ENCODE data around the gene SMG7. TPM values are rescaled to one million over a fixed set of nuclear protein-coding genes. Genes with fewer than 3 reads are reported as not detected.

Gene SMG7
- total and polyA plus RNA-seq, 4 donors, result 30.5 to 75.6 (median 55.9) TPM

DNA sequence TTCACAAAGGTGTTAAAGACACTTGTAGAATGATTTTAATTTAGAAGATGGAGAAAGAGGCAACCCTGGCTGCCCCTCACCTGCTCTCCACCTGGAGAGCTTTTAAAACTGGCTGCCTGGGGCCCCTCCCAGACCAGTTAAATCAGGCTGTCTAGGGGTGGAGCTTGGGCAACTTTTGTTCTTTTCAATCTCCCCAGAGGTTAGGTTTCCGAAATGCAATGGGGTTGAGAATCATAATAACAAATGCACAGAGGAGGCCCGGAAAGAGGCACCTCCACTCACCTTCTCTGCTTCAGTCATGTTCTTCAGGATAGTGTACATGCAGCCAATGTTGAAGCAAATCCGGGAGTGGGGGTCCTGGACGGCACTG is 117.6 kb downstream of the SMG7 start:
- H3K4me1 ChIP-seq (ENCODE audit: control insufficient read depth, insufficient read depth, low read length), result peaks cover 4% of the 10 kb centered on the region
- WGBS (ENCODE audit: insufficient coverage), result 78% methylated on average over 2 of the region's 4 CpGs

DNA sequence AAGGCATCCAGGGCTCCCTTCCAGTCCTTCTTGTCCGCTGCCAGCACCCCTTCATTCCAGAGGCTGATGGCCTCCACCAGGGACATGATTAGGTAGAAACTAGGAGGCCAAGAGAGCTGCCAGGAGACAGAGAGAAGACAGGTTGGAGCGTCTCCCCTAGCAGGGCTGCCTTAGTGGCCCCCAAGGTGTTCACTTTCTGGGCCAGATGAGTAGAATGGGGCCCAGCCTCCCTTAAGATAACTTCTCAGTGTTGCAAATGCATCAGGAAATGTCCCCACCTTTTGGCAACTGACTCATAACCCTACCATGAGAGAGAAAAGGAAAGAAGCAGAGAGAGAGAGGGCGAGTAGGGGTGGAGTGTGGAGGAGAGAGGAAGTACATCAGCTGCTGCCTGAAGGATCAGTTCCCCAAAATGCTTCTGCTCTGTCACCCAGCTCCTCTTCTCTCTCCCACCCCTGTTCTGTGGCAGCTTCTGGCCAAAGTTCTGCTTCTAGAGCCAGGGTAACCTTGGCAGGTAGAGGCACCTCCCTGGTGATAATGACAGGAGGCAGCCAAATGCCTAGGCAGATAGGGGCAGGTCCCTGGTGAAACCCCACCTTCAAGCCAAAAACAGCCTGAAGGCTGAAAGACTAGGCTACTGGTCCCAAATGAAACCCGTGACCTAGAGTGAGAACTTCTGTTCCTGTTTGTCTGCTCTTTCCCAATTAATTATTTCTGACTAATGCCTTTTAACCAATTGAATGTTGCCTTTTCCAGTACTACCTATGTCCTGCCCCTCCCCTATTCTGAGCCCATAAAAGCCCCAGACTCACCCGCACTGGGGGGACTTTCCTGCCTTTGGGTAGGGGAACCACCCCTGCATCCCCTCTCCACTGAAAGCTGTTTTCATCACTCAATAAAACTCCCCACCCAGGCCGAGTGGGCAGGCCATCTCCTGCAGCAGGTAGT is 118.2 kb downstream of the SMG7 start, which contains the start of gene NCF2:
TSS of gene NCF2 (minus strand) at position 216 of the 948 bp plus-strand sequence. CDS start at position 86, 130 bp downstream.
- H3K4me3 ChIP-seq (ENCODE audit: low read depth, low read length), result no peak within 1 kb of the TSS
- no peak within 1 kb of the TSS for H3K27ac ChIP-seq (ENCODE audit: low read depth, low read length)
- no peak for DNase-seq (ENCODE audit: low read depth in 4 of 6, low spot score in 6 of 6)
- H3K9me3 ChIP-seq (ENCODE audit: control insufficient read depth, insufficient read depth, low read length), result no peaks in the 10 kb centered on the region
- no peaks in the 10 kb centered on the region for H3K36me3 ChIP-seq (ENCODE audit: control insufficient read depth, insufficient read depth, low read length)
- H3K27me3 ChIP-seq (ENCODE audit: control insufficient read depth, insufficient read depth, low read length), result no peaks in the 10 kb centered on the region
- H3K4me1 ChIP-seq (ENCODE audit: control insufficient read depth, insufficient read depth, low read length), result peaks cover 4% of the 10 kb centered on the region
- WGBS (ENCODE audit: insufficient coverage), result 69% methylated on average over 5 of the region's 6 CpGs

More for the DNA sequence above, 117.6 kb downstream of the SMG7 start:
- Histone ChIP-seq H3K27ac (ENCODE audit: low read depth, low read length) (no peak overlapping the region), H3K4me3 (ENCODE audit: low read depth, low read length) (no peak overlapping the region), H3K9me3 (ENCODE audit: control insufficient read depth, insufficient read depth, low read length) (no peaks in the 10 kb centered on the region), H3K27me3 (ENCODE audit: control insufficient read depth, insufficient read depth, low read length) (no peaks in the 10 kb centered on the region), H3K36me3 (ENCODE audit: control insufficient read depth, insufficient read depth, low read length) (no peaks in the 10 kb centered on the region)
- DNase-seq (ENCODE audit: low read depth in 4 of 6, low spot score in 6 of 6), result no peak

DNA sequence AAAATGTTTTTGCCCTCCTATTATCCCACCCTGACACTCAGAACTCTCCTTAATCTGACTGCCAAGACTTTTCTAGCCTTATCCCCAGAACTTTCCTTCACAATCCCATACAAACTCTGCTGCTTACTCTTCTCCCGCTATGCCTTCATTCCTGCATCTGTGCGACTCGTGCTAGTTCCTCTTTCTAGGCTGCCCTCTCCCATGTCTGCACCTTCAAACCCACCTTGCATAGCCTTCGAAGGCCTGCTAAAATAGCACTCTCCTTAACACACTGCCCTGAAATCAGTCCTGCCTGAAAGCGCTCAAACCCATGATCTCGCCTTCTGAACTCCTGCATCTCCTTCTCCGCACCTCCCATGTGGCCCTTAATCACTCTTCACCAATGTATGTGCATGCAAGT is 120.4 kb downstream of the SMG7 start:
- H3K27me3 ChIP-seq (ENCODE audit: control insufficient read depth, insufficient read depth, low read length), result no peaks in the 10 kb centered on the region
- H3K36me3 ChIP-seq (ENCODE audit: control insufficient read depth, insufficient read depth, low read length), result no peaks in the 10 kb centered on the region
- no peaks in the 10 kb centered on the region for H3K9me3 ChIP-seq (ENCODE audit: control insufficient read depth, insufficient read depth, low read length)
- 93% methylated on average over 7 of the region's 7 CpGs for WGBS (ENCODE audit: insufficient coverage)
- H3K4me1 ChIP-seq (ENCODE audit: control insufficient read depth, insufficient read depth, low read length), result peaks cover 5% of the 10 kb centered on the region
- H3K27ac ChIP-seq (ENCODE audit: low read depth, low read length), result no peak overlapping the region
- DNase-seq (ENCODE audit: low read depth in 4 of 6, low spot score in 6 of 6), result no peak
- H3K4me3 ChIP-seq (ENCODE audit: low read depth, low read length), result no peak overlapping the region

DNA sequence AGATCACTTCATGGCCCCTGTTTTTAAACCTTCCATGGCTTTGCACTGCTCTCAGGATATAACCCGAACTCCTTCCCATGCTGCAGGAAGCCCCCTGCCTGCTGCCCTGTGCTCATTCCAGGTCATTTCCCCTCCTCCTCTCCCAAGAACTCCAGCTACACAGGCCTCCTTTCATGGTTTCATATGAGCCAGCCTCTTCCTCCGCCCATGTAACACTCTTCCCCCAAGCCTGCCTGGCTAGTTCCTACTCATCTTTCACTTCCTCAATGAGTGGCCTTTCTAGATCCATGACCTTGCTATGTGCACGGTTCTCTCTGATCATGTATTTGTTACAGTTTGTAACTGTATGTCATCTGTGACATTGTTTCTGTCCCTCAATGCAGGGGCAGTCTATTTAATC is 121.1 kb downstream of the SMG7 start:
- Histone ChIP-seq H3K36me3 (ENCODE audit: control insufficient read depth, insufficient read depth, low read length) (no peaks in the 10 kb centered on the region), H3K27me3 (ENCODE audit: control insufficient read depth, insufficient read depth, low read length) (no peaks in the 10 kb centered on the region), H3K27ac (ENCODE audit: low read depth, low read length) (no peak overlapping the region), H3K4me1 (ENCODE audit: control insufficient read depth, insufficient read depth, low read length) (peaks cover 10% of the 10 kb centered on the region), H3K9me3 (ENCODE audit: control insufficient read depth, insufficient read depth, low read length) (no peaks in the 10 kb centered on the region), H3K4me3 (ENCODE audit: low read depth, low read length) (no peak overlapping the region)
- DNase-seq (ENCODE audit: low read depth in 4 of 6, low spot score in 6 of 6), result no peak
- 81% methylated on average over 2 of the region's 3 CpGs for WGBS (ENCODE audit: insufficient coverage)

DNA sequence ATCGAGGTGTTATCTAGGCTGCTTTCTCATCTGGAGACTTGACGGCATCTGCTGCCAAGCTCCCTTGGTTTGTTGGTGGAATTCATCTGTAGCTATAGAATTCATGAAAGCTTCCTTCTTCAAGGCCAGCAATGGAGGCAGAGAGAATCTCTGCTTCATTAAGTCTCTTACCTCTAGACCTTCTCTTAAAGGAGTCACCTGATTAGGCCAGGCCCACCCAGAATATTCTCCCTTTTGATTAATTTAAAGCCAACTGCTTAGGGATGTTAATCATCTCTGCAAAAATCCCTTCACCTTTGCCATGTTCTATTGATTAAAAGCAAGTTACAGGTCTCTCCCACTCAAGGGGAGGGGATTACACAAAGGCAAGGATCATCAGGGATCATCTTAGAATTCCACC is 123.2 kb downstream of the SMG7 start:
- Histone ChIP-seq H3K36me3 (ENCODE audit: control insufficient read depth, insufficient read depth, low read length) (no peaks in the 10 kb centered on the region), H3K9me3 (ENCODE audit: control insufficient read depth, insufficient read depth, low read length) (no peaks in the 10 kb centered on the region), H3K4me3 (ENCODE audit: low read depth, low read length) (no peak overlapping the region), H3K27me3 (ENCODE audit: control insufficient read depth, insufficient read depth, low read length) (no peaks in the 10 kb centered on the region), H3K4me1 (ENCODE audit: control insufficient read depth, insufficient read depth, low read length) (peaks cover 6% of the 10 kb centered on the region), H3K27ac (ENCODE audit: low read depth, low read length) (no peak overlapping the region)
- no CpG with 5 or more reads among the region's 2 CpGs for WGBS (ENCODE audit: insufficient coverage)
- no peak for DNase-seq (ENCODE audit: low read depth in 4 of 6, low spot score in 6 of 6)

DNA sequence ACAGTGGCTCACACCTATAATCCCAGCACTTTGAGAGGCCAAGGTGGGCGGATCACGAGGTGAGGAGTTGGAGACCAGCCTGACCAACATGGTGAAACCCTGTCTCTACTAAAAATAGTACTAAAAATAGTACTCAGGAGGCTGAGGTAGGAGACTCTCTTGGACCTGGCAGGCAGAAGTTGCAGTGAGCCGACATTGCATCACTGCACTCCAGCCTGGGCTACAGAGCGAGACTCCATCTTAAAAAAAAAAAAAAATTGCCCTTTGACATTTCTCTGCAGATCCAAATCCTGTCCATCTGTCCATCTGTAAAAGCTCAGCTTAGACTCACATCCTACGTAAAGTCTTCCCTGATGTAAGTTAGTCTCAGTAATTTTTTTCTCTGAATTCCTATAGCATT is 124.2 kb downstream of the SMG7 start:
- Histone ChIP-seq H3K4me3 (ENCODE audit: low read depth, low read length) (no peak overlapping the region), H3K36me3 (ENCODE audit: control insufficient read depth, insufficient read depth, low read length) (no peaks in the 10 kb centered on the region), H3K4me1 (ENCODE audit: control insufficient read depth, insufficient read depth, low read length) (peaks cover 6% of the 10 kb centered on the region), H3K27me3 (ENCODE audit: control insufficient read depth, insufficient read depth, low read length) (no peaks in the 10 kb centered on the region), H3K9me3 (ENCODE audit: control insufficient read depth, insufficient read depth, low read length) (no peaks in the 10 kb centered on the region), H3K27ac (ENCODE audit: low read depth, low read length) (no peak overlapping the region)
- WGBS (ENCODE audit: insufficient coverage), result 83% methylated on average over 2 of the region's 5 CpGs
- no peak for DNase-seq (ENCODE audit: low read depth in 4 of 6, low spot score in 6 of 6)

DNA sequence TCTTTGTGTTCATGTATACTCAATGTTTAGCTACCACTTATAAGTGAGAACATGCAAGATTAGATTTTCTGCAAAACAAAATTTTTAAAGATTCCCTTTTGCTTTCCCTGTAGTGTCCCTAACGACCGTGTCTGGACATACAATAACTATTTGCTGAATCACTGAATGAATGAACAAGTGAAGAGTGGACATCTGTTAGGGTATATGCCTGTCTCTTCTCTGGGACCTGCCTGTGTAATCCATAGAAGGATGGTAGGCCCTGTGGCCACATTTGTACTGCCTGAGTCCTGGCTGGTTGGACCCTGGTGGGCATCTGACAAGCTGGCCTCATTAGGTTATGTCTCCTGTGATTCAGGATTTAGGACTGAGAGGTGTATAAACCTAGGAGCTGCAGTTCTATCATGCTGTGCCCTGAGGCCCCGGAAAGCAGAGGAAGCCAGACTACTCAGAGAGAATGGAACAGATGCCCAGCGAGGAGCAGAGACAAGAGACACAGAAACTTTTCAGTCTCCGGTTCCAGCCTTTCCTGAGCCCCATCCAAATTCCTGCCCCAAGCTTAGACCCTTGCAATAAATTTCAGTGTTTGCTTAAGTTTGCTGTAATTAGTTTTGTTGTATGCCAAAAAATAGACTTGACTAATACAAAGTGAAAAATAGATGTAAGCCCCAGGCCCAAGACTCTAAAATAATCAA is 125.5 kb downstream of the SMG7 start:
- peaks cover 6% of the 10 kb centered on the region for H3K4me1 ChIP-seq (ENCODE audit: control insufficient read depth, insufficient read depth, low read length)
- peak in 3 of 6 donors; percentile 18 to 62 (median 19) for DNase-seq (ENCODE audit: low read depth in 4 of 6, low spot score in 6 of 6)
- no peaks in the 10 kb centered on the region for H3K27me3 ChIP-seq (ENCODE audit: control insufficient read depth, insufficient read depth, low read length)
- 17% methylated on average over 2 of the region's 5 CpGs for WGBS (ENCODE audit: insufficient coverage)
- no peaks in the 10 kb centered on the region for H3K9me3 ChIP-seq (ENCODE audit: control insufficient read depth, insufficient read depth, low read length)
- no peak overlapping the region for H3K4me3 ChIP-seq (ENCODE audit: low read depth, low read length)
- no peaks in the 10 kb centered on the region for H3K36me3 ChIP-seq (ENCODE audit: control insufficient read depth, insufficient read depth, low read length)
- H3K27ac ChIP-seq (ENCODE audit: low read depth, low read length), result peak overlapping the region; percentile 33

DNA sequence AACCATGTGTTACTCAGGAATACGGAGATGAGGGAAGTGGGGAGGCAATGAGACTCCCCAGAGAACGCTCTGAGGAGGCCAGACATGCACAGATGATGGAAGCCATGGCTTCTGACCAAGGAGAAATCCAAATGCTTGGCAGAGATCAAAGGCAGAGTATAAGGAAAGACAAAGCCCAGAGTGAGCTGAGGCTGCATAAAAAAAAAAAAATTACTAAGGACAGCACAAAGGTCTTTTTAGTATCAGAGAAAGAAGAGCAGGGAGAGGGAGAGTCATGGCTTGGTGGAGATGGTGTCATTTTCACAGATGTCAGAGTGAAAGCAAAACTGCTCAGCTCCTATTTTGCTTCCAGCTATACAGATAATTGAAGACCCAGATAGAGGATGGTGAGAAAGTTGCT is 126.1 kb downstream of the SMG7 start:
- Histone ChIP-seq H3K4me1 (ENCODE audit: control insufficient read depth, insufficient read depth, low read length) (peaks cover 6% of the 10 kb centered on the region), H3K36me3 (ENCODE audit: control insufficient read depth, insufficient read depth, low read length) (no peaks in the 10 kb centered on the region), H3K9me3 (ENCODE audit: control insufficient read depth, insufficient read depth, low read length) (no peaks in the 10 kb centered on the region), H3K27me3 (ENCODE audit: control insufficient read depth, insufficient read depth, low read length) (no peaks in the 10 kb centered on the region), H3K27ac (ENCODE audit: low read depth, low read length) (peak overlapping the region; percentile 33), H3K4me3 (ENCODE audit: low read depth, low read length) (no peak overlapping the region)
- peak in 2 of 6 donors; percentile 5 to 56 for DNase-seq (ENCODE audit: low read depth in 4 of 6, low spot score in 6 of 6)
- 18% methylated on average over 2 of the region's 2 CpGs for WGBS (ENCODE audit: insufficient coverage)

DNA sequence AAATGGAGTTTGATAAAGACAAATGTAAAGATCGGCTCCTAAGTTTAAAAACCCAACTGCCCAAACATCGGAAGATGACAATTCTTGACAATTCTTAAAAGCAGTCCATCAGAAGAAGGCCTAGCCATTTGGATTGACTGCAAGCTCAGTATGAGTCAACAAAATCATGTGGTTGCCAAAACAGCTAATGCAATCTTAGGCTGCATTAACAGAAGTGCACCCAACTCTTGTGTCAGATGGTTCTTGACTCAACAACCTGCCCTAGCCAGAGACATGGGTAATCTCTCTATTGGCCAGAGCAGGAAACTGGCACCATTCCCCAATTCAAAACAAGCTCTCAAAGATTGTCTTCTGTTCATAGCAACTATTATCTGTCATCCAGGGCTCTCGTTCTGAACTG is 127.8 kb downstream of the SMG7 start:
- H3K36me3 ChIP-seq (ENCODE audit: control insufficient read depth, insufficient read depth, low read length), result no peaks in the 10 kb centered on the region
- WGBS (ENCODE audit: insufficient coverage), result 81% methylated on average over 3 of the region's 3 CpGs
- H3K4me1 ChIP-seq (ENCODE audit: control insufficient read depth, insufficient read depth, low read length), result peaks cover 10% of the 10 kb centered on the region
- H3K9me3 ChIP-seq (ENCODE audit: control insufficient read depth, insufficient read depth, low read length), result no peaks in the 10 kb centered on the region
- H3K27me3 ChIP-seq (ENCODE audit: control insufficient read depth, insufficient read depth, low read length), result no peaks in the 10 kb centered on the region
- no peak overlapping the region for H3K4me3 ChIP-seq (ENCODE audit: low read depth, low read length)
- no peak for DNase-seq (ENCODE audit: low read depth in 4 of 6, low spot score in 6 of 6)
- H3K27ac ChIP-seq (ENCODE audit: low read depth, low read length), result no peak overlapping the region
